Neural cell (in vitro differentiated cells): ENCODE measurements around the gene KDM4D. TPM values are rescaled to one million over a fixed set of nuclear protein-coding genes. Genes with fewer than 3 reads are reported as not detected.

Experiments used
- H2AFZ ChIP-seq: fragments of 200-600, 300-800 bp; sonication (generic), shearing (Covaris generic); 2 replicates; pipeline ENCODE4 v1.6.0; 2014; ENCODE audit warnings: low read depth, mild to moderate bottlenecking, antibody characterized with exemption, low read length, moderate library complexity
- H3F3A ChIP-seq: fragments of 200-600 bp; shearing (Covaris generic); 2 replicates; pipeline ENCODE4 v1.6.1; 2016; ENCODE audit warnings: mild to moderate bottlenecking, moderate library complexity, mixed read lengths, antibody characterized with exemption, low read length; ENCODE audit not compliant: insufficient read depth, poor library complexity, severe bottlenecking
- H3K27ac ChIP-seq: fragments of 200-600, 300-800 bp; sonication (generic), shearing (Covaris generic); 2 replicates; pipeline ENCODE4 v1.5.1; 2014; ENCODE audit warnings: mild to moderate bottlenecking, low read length, moderate library complexity
- H3K27me3 ChIP-seq: fragments of 300-800, 200-600 bp; sonication (generic), shearing (Covaris generic); 2 replicates; pipeline ENCODE4 v1.6.0; 2014; ENCODE audit warnings: mild to moderate bottlenecking, low read depth, low read length, moderate library complexity; ENCODE audit not compliant: insufficient read depth
- H3K36me3 ChIP-seq: fragments of 300-800, 200-600 bp; sonication (generic), shearing (Covaris generic); 2 replicates; pipeline ENCODE4 v1.5.1; 2014; ENCODE audit warnings: mild to moderate bottlenecking, antibody characterized with exemption, low read length, moderate library complexity; ENCODE audit not compliant: insufficient read depth
- H3K4me2 ChIP-seq: fragments of 300-800, 200-600 bp; sonication (generic), shearing (Covaris generic); 2 replicates; pipeline ENCODE4 v1.6.0; 2014; ENCODE audit warnings: mild to moderate bottlenecking, low read length
- H3K4me3 ChIP-seq: fragments of 300-800, 200-600 bp; sonication (generic), shearing (Covaris generic); 2 replicates; pipeline ENCODE4 v1.5.1; 2014; ENCODE audit warnings: mild to moderate bottlenecking, low read length, moderate library complexity
- H3K79me2 ChIP-seq: fragments of 200-600 bp; shearing (Covaris generic); replicated peaks from 2 replicates; pipeline ENCODE4 v1.6.0; 2014; ENCODE audit warnings: mild to moderate bottlenecking, low read length, moderate library complexity; ENCODE audit not compliant: insufficient read depth
- H3K9ac ChIP-seq: fragments of 300-800, 200-600 bp; sonication (generic), shearing (Covaris generic); 2 replicates; pipeline ENCODE4 v1.6.1; 2016; ENCODE audit warnings: mild to moderate bottlenecking, low read length, mixed read lengths
- H3K9me2 ChIP-seq: fragments of 200-600 bp; shearing (Covaris generic); 2 replicates; pipeline ENCODE4 v1.6.1; 2016; ENCODE audit warnings: mild to moderate bottlenecking, low read length, mixed read lengths; ENCODE audit not compliant: insufficient read depth
- H3K9me3 ChIP-seq: fragments of 200-600, 300-800 bp; sonication (generic), shearing (Covaris generic); 2 replicates; pipeline ENCODE4 v1.6.1; 2016; ENCODE audit warnings: mild to moderate bottlenecking, mixed run types, low read length, moderate library complexity, mixed read lengths
- H4K20me1 ChIP-seq: fragments of 200-600 bp; shearing (Covaris generic); 2 replicates; pipeline ENCODE4 v1.6.1; 2016; ENCODE audit warnings: mild to moderate bottlenecking, mixed run types; ENCODE audit not compliant: insufficient read depth
- CTCF ChIP-seq: fragments of 450-650 bp; IDR thresholded peaks from 2 replicates; pipeline ENCODE4 v1.5.1; 2014; ENCODE audit warnings: antibody characterized with exemption, mild to moderate bottlenecking, moderate library complexity; ENCODE audit not compliant: poor library complexity, severe bottlenecking
- EP300 ChIP-seq: fragments of 450-650 bp; conservative IDR thresholded peaks from 2 replicates; pipeline ENCODE4 v1.6.1; 2014; ENCODE audit warnings: antibody characterized with exemption, mild to moderate bottlenecking, moderate library complexity; ENCODE audit not compliant: poor library complexity, severe bottlenecking
- EZH2 ChIP-seq: fragments of 200-600, 300-800 bp; shearing (Covaris generic), sonication (generic); IDR thresholded peaks from 2 replicates; pipeline ENCODE4 v1.6.1; 2014; ENCODE audit warnings: antibody characterized with exemption, low read length, borderline replicate concordance, mild to moderate bottlenecking; ENCODE audit not compliant: insufficient read depth, poor library complexity, severe bottlenecking
- MXI1 ChIP-seq: fragments of 450-650 bp; conservative IDR thresholded peaks from 2 replicates; pipeline ENCODE4 v1.6.1; 2014; ENCODE audit warnings: antibody characterized with exemption, mild to moderate bottlenecking; ENCODE audit not compliant: poor library complexity, severe bottlenecking
- POLR2AphosphoS5 ChIP-seq: IDR thresholded peaks from 2 replicates; pipeline ENCODE4 v1.6.1; 2012
- RAD21 ChIP-seq: fragments of 450-650 bp; conservative IDR thresholded peaks from 2 replicates; pipeline ENCODE4 v1.6.1; 2014; ENCODE audit warnings: antibody characterized with exemption, mild to moderate bottlenecking, moderate library complexity
- REST ChIP-seq: IDR thresholded peaks from 2 replicates; pipeline ENCODE4 v1.6.1; 2012; ENCODE audit warnings: borderline replicate concordance
- SMC3 ChIP-seq: fragments of 450-650 bp; conservative IDR thresholded peaks from 2 replicates; pipeline ENCODE4 v1.6.1; 2014; ENCODE audit warnings: antibody characterized with exemption, mild to moderate bottlenecking, moderate library complexity; ENCODE audit not compliant: poor library complexity
- TAF1 ChIP-seq: IDR thresholded peaks from 2 replicates; pipeline ENCODE4 v1.6.1; 2012; ENCODE audit warnings: low read depth
- polyA plus RNA-seq: library from polyadenylated mRNA; depleted of rRNA; stranded (reverse); fragments of >200 nt; gene quantifications from 2 replicates; pipeline ENCODE4 v1.2.3, GENCODE V29; 2014

The KDM4D gene
- polyA plus RNA-seq, 1 donor from 2014 or later = 1.3 TPM

- no peak overlapping the region for H2AFZ ChIP-seq
- H3K4me2 ChIP-seq = no peak overlapping the region
- no peaks in the 10 kb centered on the region for H4K20me1 ChIP-seq
- H3K9me2 ChIP-seq = no peaks in the 10 kb centered on the region
- no peaks in the 10 kb centered on the region for H3K9me3 ChIP-seq
- H3K36me3 ChIP-seq = no peaks in the 10 kb centered on the region
- TF ChIP-seq TAF1 (no peak), REST (no peak), RAD21 (no peak), MXI1 (no peak), CTCF (no peak)
- H3K27me3 ChIP-seq = no peaks in the 10 kb centered on the region
- H3K79me2 ChIP-seq = no peaks in the 10 kb centered on the region
- no peaks in the 10 kb centered on the region for H3F3A ChIP-seq
- no peak overlapping the region for H3K4me3 ChIP-seq
- H3K27ac ChIP-seq = no peak overlapping the region
- no peak overlapping the region for H3K9ac ChIP-seq
Measured at GRCh38 chr11:94993400-94993943, 20.0 kb downstream of the KDM4D start.

GRCh38 chr11:94997437-94997836 is 23.9 kb downstream of the KDM4D start:
- Histone ChIP-seq H3K4me3 (no peak overlapping the region), H3K79me2 (no peaks in the 10 kb centered on the region), H4K20me1 (no peaks in the 10 kb centered on the region), H3K9me3 (no peaks in the 10 kb centered on the region), H3K9me2 (no peaks in the 10 kb centered on the region), H3K36me3 (no peaks in the 10 kb centered on the region), H3K27ac (no peak overlapping the region), H3K4me2 (no peak overlapping the region), H3K27me3 (no peaks in the 10 kb centered on the region), H3K9ac (no peak overlapping the region), H2AFZ (no peak overlapping the region), H3F3A (no peaks in the 10 kb centered on the region)
- no peak for TF ChIP-seq EP300
- no peak for TF ChIP-seq POLR2AphosphoS5
- no peak for TF ChIP-seq EZH2
- TF ChIP-seq SMC3 = no peak
- TF ChIP-seq REST = no peak
- TF ChIP-seq TAF1 = no peak
- TF ChIP-seq CTCF = no peak
- TF ChIP-seq MXI1 = no peak
- no peak for TF ChIP-seq RAD21
